Fibroblast of lung (primary cell): ENCODE data around the gene FARP1. TPM values are rescaled to one million over a fixed set of nuclear protein-coding genes. Genes with fewer than 3 reads are reported as not detected.

ENCODE experiments used
- DNase-seq, 2 donors: peaks; one replicate each; pipeline versions ENCODE4 v3.0.0 to v3.0.0-alpha.2; 2010; ENCODE audit warnings: low read depth in 2 of 2
- H2AFZ ChIP-seq: 2 replicates; pipeline ENCODE4 v1.5.1; 2012; ENCODE audit warnings: low read length, control low read depth, inconsistent platforms
- H3K27ac ChIP-seq: 2 replicates; pipeline ENCODE4 v1.5.1; 2011; ENCODE audit warnings: low read length, control low read depth; ENCODE audit not compliant: insufficient read depth
- H3K27me3 ChIP-seq: 2 replicates; pipeline ENCODE4 v1.5.1; 2011; ENCODE audit warnings: mild to moderate bottlenecking, low read length; ENCODE audit not compliant: control insufficient read depth, insufficient read depth
- H3K36me3 ChIP-seq: 2 replicates; pipeline ENCODE4 v1.5.1; 2011; ENCODE audit warnings: low read length; ENCODE audit not compliant: control insufficient read depth, insufficient read depth
- H3K4me1 ChIP-seq: 2 replicates; pipeline ENCODE4 v1.5.1; 2011; ENCODE audit warnings: low read length; ENCODE audit not compliant: control insufficient read depth, insufficient read depth; ENCODE audit errors: extremely low read depth
- H3K4me2 ChIP-seq: 2 replicates; pipeline ENCODE4 v1.5.1; 2011; ENCODE audit warnings: low read length, control low read depth; ENCODE audit not compliant: insufficient read depth; ENCODE audit errors: extremely low read depth
- H3K4me3 ChIP-seq, 4 experiments: fragments of 200-600 bp in 1 of 4; sonication (generic) in 1 of 4; replicated peaks in 1 of 4; 2 replicates each; pipeline ENCODE4 v1.5.1; 2011 to 2016; ENCODE audit warnings: low read length in 4 of 4, low read depth in 3 of 4, mild to moderate bottlenecking in 3 of 4, control low read depth in 2 of 4, inconsistent platforms in 1 of 4, mixed read lengths in 1 of 4; ENCODE audit not compliant: insufficient read depth in 1 of 4; ENCODE audit errors: control extremely low read depth in 1 of 4
- H3K79me2 ChIP-seq: 2 replicates; pipeline ENCODE4 v1.5.1; 2012; ENCODE audit warnings: mild to moderate bottlenecking, low read length, inconsistent platforms; ENCODE audit not compliant: control insufficient read depth, insufficient read depth
- H3K9ac ChIP-seq: 2 replicates; pipeline ENCODE4 v1.5.1; 2011; ENCODE audit warnings: mild to moderate bottlenecking, low read length, control low read depth; ENCODE audit not compliant: insufficient read depth
- H3K9me3 ChIP-seq: 2 replicates; pipeline ENCODE4 v1.5.1; 2012; ENCODE audit warnings: low read depth, low read length; ENCODE audit not compliant: control insufficient read depth, insufficient read depth
- H4K20me1 ChIP-seq: 2 replicates; pipeline ENCODE4 v1.5.1; 2011; ENCODE audit warnings: low read length; ENCODE audit not compliant: control insufficient read depth, insufficient read depth; ENCODE audit errors: extremely low read depth
- CTCF ChIP-seq, 2 donors: IDR thresholded peaks in 1 of 2; conservative IDR thresholded peaks in 1 of 2; 1 replicate in 1 of 2; 2 replicates in 1 of 2; pipeline ENCODE4 v1.5.1; 2011 to 2012; ENCODE audit warnings: low read length in 2 of 2, control low read depth in 1 of 2, inconsistent platforms in 1 of 2, low read depth in 1 of 2, mild to moderate bottlenecking in 1 of 2
- EZH2 ChIP-seq: IDR thresholded peaks from 2 replicates; pipeline ENCODE4 v1.5.1; 2012; ENCODE audit warnings: low read length, control low read depth, mild to moderate bottlenecking; ENCODE audit errors: missing control alignments
- polyA plus RNA-seq, 2 donors: library from polyadenylated mRNA; depleted of rRNA in 1 of 2; stranded (reverse) in 1 of 2; unstranded in 1 of 2; fragments of >200 nt; gene quantifications; 2 replicates each; pipeline ENCODE4 v1.2.1, GENCODE V29; 2011 to 2012; ENCODE audit warnings: missing spikeins in 1 of 2
- total RNA-seq: library from RNA; depleted of rRNA; stranded (reverse); fragments of >200 nt; gene quantifications from 2 replicates; pipeline ENCODE4 v1.2.1, GENCODE V29; 2014

FARP1 gene
- total and polyA plus RNA-seq, 2 donors (not counting 1 experiment from before 2014, with no cell fraction given) = 50.9 to 199 TPM

GRCh38 chr13:98279473-98280175, 136.7 kb downstream of the FARP1 start:
- no peak for TF ChIP-seq EZH2
- TF ChIP-seq CTCF (conservative IDR thresholded peaks at IDR 0.05 in 1 of 2, IDR thresholded peaks at IDR 0.05 in 1 of 2; ENCODE audit: low read depth in 1 of 2, low read length in 2 of 2) = no peak
- H3K4me2 ChIP-seq = no peak overlapping the region
- H3K4me1 ChIP-seq = peaks cover 9% of the 10 kb centered on the region
- H4K20me1 ChIP-seq = no peaks in the 10 kb centered on the region
- H3K9me3 ChIP-seq = no peaks in the 10 kb centered on the region
- H3K36me3 ChIP-seq = no peaks in the 10 kb centered on the region
- H3K9ac ChIP-seq = no peak overlapping the region
- H2AFZ ChIP-seq = no peak overlapping the region
- H3K79me2 ChIP-seq = peaks cover 24% of the 10 kb centered on the region
- H3K27me3 ChIP-seq = no peaks in the 10 kb centered on the region
- no peak overlapping the region for H3K27ac ChIP-seq
- DNase-seq = no peak
- H3K4me3 ChIP-seq = no peak overlapping the region

- Histone ChIP-seq H3K4me3 (no peak overlapping the region), H3K27ac (no peak overlapping the region), H4K20me1 (no peaks in the 10 kb centered on the region), H3K9me3 (no peaks in the 10 kb centered on the region), H3K36me3 (no peaks in the 10 kb centered on the region), H3K9ac (no peak overlapping the region), H3K4me2 (no peak overlapping the region), H2AFZ (no peak overlapping the region), H3K27me3 (no peaks in the 10 kb centered on the region), H3K79me2 (peaks cover 24% of the 10 kb centered on the region), H3K4me1 (peaks cover 7% of the 10 kb centered on the region)
- DNase-seq = no peak
- TF ChIP-seq EZH2 = no peak
Measured at GRCh38 chr13:98280176-98280510, 137.2 kb downstream of the FARP1 start.

- H3K4me2 ChIP-seq = no peak overlapping the region
- H3K36me3 ChIP-seq = no peaks in the 10 kb centered on the region
- H3K27ac ChIP-seq = no peak overlapping the region
- H3K9me3 ChIP-seq = no peaks in the 10 kb centered on the region
- peaks cover 13% of the 10 kb centered on the region for H3K79me2 ChIP-seq
- DNase-seq = no peak
- TF ChIP-seq EZH2 = no peak
- TF ChIP-seq CTCF (conservative IDR thresholded peaks at IDR 0.05 in 1 of 2, IDR thresholded peaks at IDR 0.05 in 1 of 2; ENCODE audit: low read depth in 1 of 2, low read length in 2 of 2) = no peak
- no peaks in the 10 kb centered on the region for H4K20me1 ChIP-seq
- no peak overlapping the region for H2AFZ ChIP-seq
- H3K27me3 ChIP-seq = no peaks in the 10 kb centered on the region
- no peaks in the 10 kb centered on the region for H3K4me1 ChIP-seq
- no peak overlapping the region for H3K9ac ChIP-seq
- H3K4me3 ChIP-seq = no peak overlapping the region
Measured at GRCh38 chr13:98284679-98285078, 141.8 kb downstream of the FARP1 start.
